ENCODE data around the gene FBXL7. TPM values are rescaled to one million over a fixed set of nuclear protein-coding genes. Genes with fewer than 3 reads are reported as not detected.

Gene FBXL7
- total RNA-seq, 2 experiments from 2014 or later: not detected

DNA sequence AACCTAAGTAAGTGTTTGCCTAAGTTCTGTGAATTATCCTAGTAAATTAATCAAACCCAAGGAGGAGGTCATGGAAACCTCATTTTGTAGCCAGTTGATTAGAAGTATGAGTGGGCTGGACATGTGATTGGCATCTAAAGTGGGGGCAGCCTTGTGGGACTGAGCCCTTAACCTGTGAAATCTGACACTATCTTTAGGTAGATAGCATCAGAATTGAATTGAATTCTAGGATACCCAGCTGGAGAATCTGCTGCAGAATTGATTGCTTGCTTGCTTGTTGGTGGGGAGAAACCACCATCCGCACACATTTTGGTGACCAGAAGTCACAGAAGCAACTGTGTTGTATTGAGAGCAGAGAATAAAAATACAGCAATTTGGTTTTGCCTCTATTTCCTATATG is 97.0 kb downstream of the FBXL7 start:
- Mint-ChIP-seq H3K9me3 (no peaks in the 10 kb centered on the region), H3K27ac (no peak overlapping the region), H3K36me3 (no peaks in the 10 kb centered on the region), H3K4me1 (no peaks in the 10 kb centered on the region), H3K27me3 (no peaks in the 10 kb centered on the region), H3K4me3 (no peak overlapping the region)
- DNase-seq: no peak

DNA sequence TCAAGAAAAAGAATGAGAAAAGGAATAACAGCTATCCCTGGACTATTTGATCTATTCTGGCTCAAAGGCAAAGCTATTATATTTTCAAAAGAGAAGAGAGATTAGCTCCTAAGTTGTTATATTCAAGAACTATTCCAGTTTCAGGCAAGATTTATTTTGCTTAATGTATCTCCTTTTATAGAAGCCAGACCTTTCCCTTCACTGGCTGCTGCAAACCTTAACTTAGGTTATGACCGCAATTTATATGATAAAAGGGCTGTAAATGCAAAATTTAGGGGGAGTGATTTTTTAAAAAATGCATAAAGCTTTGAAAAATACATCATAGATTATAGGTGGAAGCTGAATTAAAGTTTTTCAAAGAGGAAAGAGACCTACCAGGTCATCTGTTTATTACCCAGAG is 97.8 kb downstream of the FBXL7 start:
- H3K4me3 Mint-ChIP-seq: no peak overlapping the region
- no peaks in the 10 kb centered on the region for H3K4me1 Mint-ChIP-seq
- no peaks in the 10 kb centered on the region for H3K27me3 Mint-ChIP-seq
- H3K36me3 Mint-ChIP-seq: no peaks in the 10 kb centered on the region
- no peak overlapping the region for H3K27ac Mint-ChIP-seq
- no peak for DNase-seq
- no peaks in the 10 kb centered on the region for H3K9me3 Mint-ChIP-seq

DNA sequence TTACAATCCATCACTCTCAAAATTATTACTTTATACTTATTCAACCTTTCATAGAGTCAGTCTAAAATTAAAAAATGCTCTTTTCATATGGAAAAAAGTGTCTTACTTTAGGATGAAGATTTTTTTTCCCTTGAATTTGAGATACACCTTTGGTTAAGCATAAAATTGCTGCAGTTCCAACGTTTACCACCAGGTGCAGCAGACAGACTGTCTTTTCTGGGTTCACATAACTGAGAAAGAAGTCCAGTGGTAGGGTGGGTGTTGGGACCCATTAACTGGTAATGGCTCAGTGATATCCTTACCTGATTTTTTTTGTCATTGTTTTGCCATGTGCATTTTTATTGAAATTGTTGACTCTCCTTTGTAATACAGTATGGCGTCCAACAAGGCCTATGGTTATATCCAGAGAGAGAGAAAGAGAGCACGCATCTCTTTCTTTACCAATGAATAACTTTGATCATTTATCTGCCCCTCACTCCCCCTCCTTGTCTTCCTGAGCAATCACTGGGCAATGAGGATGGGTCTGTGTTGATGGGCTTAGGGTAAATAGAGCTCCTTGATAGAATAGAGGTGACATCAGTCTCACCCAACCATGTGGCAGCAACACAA is 98.4 kb downstream of the FBXL7 start:
- Mint-ChIP-seq H3K36me3 (no peaks in the 10 kb centered on the region), H3K4me1 (no peaks in the 10 kb centered on the region), H3K27ac (no peak overlapping the region), H3K9me3 (no peaks in the 10 kb centered on the region), H3K4me3 (no peak overlapping the region), H3K27me3 (no peaks in the 10 kb centered on the region)
- DNase-seq: no peak

DNA sequence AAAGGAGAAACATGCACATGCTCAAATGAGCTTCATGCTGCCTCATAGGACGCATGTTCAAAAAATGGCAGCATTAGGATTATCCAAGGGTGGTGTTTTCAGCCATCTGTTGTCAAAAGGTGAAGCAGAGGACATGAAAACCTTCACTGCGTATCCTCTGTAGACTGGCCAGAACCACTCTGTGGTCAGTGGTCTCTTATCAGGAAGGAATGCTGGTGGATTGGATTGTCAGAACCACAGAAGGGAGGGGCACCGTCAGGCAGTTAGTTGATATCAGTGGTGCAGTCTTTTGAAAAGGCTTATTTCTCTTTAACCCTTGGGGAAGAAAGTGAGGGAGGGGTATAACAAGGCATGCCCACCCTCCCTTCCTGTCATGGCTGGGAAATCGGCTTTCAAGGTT is 100.1 kb downstream of the FBXL7 start:
- H3K4me1 Mint-ChIP-seq: no peaks in the 10 kb centered on the region
- no peaks in the 10 kb centered on the region for H3K9me3 Mint-ChIP-seq
- H3K27me3 Mint-ChIP-seq: no peaks in the 10 kb centered on the region
- no peak overlapping the region for H3K27ac Mint-ChIP-seq
- no peak overlapping the region for H3K4me3 Mint-ChIP-seq
- no peaks in the 10 kb centered on the region for H3K36me3 Mint-ChIP-seq
- no peak for DNase-seq

DNA sequence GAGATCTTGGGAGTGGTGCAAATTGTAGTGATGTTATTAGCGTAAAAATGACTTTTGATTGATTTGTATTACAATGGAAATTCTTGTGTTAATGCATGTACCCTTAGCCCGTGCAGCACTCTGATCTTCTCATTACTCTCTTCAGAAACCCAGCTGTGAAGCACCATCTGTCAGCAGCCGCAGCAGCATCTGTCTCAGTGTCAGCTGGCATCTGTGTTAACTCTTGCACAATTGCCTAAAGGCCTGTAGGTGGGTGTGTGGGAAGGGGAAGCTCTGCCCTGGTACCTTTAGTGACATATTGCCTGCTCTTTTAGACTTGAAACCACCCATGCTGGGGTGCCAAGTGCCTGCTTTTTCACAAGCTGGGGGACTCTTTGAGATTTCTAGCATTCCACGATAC is 101.3 kb downstream of the FBXL7 start:
- DNase-seq: no peak
- Mint-ChIP-seq H3K9me3 (no peaks in the 10 kb centered on the region), H3K27ac (no peak overlapping the region), H3K27me3 (no peaks in the 10 kb centered on the region), H3K4me1 (no peaks in the 10 kb centered on the region), H3K4me3 (no peak overlapping the region), H3K36me3 (no peaks in the 10 kb centered on the region)

DNA sequence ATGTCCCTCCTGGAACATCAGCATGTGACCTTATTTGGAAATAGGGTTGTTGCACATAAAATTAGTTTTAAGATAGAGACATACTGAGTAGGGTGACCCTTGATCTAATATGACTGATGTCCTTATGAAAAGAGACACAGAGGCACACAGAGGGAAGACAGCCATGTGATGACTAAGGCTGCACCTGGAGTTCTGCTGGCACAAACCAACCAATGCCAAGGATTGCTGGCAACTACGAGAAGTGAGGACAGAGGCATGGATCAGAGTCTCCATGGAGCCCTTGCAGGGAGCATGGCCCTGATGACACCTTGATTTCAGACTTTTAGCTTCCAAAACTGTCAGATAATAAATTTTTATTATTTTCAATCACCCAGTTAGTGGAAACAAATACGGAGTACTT is 101.9 kb downstream of the FBXL7 start:
- DNase-seq: no peak
- Mint-ChIP-seq H3K27ac (no peak overlapping the region), H3K4me3 (no peak overlapping the region), H3K4me1 (no peaks in the 10 kb centered on the region), H3K27me3 (no peaks in the 10 kb centered on the region), H3K9me3 (no peaks in the 10 kb centered on the region), H3K36me3 (no peaks in the 10 kb centered on the region)

DNA sequence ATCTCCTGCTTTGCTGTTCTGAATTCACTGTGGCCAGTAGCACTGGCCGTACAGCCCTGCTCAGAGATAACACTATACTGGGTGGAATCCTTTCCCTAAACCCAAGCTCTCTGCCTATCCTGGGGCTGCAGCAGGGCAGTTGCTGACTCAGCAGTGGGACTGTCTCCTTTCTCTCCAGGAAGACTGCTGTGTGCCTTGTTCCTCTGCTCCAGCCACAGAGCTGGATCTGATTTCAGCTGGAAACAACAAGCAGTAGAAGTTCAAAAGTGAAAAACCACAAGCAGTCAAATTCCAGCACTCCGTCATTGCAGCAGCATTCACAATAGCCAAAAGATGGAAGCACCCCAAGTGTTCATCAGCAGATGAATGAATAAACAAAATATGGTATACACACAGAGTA is 105.0 kb downstream of the FBXL7 start:
- no peak for DNase-seq
- Mint-ChIP-seq H3K27me3 (no peaks in the 10 kb centered on the region), H3K4me1 (no peaks in the 10 kb centered on the region), H3K36me3 (no peaks in the 10 kb centered on the region), H3K9me3 (no peaks in the 10 kb centered on the region), H3K27ac (no peak overlapping the region), H3K4me3 (no peak overlapping the region)

DNA sequence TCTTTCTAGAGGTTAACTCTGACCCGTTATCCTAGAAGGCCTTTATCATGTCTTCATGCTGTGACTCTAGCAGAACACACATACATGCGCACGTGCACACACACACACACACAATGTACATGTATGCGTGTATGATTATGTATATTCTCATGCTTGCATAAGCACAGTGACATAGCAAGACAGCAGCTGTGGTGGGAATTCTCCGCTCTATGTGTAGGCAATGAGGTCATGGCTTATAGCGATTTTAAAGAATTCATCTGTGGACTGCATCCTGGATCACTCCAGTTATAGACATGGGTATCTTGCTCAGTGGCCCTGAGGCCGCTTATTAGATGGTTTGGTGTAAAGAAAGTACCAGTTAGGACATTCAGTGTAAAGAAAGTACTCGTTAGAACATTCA is 106.2 kb downstream of the FBXL7 start:
- Mint-ChIP-seq H3K4me3 (no peak overlapping the region), H3K4me1 (no peaks in the 10 kb centered on the region), H3K27ac (no peak overlapping the region), H3K27me3 (no peaks in the 10 kb centered on the region), H3K9me3 (no peaks in the 10 kb centered on the region), H3K36me3 (no peaks in the 10 kb centered on the region)
- no peak for DNase-seq

DNA sequence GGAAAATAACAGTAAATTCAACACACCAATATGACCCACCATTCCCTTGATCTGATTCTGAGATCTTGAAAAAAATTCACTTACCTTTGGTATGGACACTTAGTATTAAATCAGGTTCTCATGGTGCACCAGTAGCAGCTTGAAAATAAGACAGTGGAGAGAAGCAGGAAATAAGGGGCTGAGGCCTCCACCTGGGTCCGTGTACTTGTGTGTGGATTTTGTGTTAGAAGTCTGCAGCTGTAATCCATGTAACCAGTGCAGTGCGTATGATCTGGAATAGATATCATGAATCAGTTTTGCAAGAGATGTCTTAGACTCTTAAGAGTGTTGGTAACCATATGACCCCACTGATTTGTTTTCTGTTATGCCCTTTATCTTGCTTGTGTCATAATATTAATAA is 107.1 kb downstream of the FBXL7 start:
- no peaks in the 10 kb centered on the region for H3K9me3 Mint-ChIP-seq
- no peaks in the 10 kb centered on the region for H3K4me1 Mint-ChIP-seq
- no peak overlapping the region for H3K27ac Mint-ChIP-seq
- H3K4me3 Mint-ChIP-seq: no peak overlapping the region
- H3K27me3 Mint-ChIP-seq: no peaks in the 10 kb centered on the region
- no peaks in the 10 kb centered on the region for H3K36me3 Mint-ChIP-seq
- DNase-seq: no peak

DNA sequence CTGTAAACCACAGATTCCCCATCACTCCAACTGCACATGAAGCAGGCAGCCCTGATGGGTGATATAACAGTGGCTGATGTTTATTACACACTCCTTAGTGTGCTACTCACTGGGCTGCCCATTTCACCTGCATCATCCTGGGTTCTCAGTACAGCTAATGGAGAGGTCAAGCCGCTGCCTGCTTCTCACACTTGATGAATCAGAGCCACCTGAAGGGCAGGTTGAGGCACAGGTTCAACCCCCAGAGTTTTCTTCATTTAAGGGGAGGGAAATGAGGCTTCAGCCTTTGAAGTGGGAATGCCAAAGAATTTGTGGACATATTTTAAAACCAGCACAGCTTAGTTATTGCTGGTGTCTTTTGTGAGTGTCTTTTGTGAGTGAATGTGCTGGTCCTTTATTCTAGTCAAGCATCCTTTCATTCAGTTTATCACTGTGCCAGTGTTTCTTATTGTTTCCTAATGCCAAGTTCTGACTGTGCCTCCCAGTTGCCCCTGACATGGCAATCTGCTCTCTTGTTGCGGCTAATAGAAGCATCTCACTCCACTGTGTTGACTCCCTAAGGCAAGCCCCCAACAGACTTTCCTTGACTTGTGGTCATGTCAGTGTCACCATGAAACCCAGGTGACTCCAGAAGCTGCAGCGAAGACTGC is 109.2 kb downstream of the FBXL7 start:
- Mint-ChIP-seq H3K9me3 (no peaks in the 10 kb centered on the region), H3K4me3 (no peak overlapping the region), H3K27ac (no peak overlapping the region), H3K36me3 (no peaks in the 10 kb centered on the region), H3K4me1 (no peaks in the 10 kb centered on the region), H3K27me3 (no peaks in the 10 kb centered on the region)
- no peak for DNase-seq

DNA sequence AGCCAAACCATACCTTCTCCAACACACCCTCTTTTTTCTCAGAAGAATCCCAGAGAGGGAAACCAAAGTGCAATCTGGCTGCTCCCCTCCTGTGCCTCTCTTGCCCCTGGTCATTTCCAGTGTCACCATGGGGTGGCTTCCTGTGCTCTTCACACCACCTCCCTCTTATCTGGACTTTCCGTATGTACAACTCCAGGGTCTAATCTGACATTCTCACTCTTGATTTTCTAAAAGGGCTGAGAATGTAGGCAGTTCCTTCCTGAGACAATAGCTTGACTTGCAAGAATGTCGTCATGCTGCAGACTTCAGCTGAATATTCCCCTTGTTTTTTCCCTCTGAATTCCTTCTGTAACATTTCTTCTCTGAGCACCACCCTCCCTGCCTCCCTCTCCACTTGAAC is 110.2 kb downstream of the FBXL7 start:
- no peaks in the 10 kb centered on the region for H3K4me1 Mint-ChIP-seq

DNA sequence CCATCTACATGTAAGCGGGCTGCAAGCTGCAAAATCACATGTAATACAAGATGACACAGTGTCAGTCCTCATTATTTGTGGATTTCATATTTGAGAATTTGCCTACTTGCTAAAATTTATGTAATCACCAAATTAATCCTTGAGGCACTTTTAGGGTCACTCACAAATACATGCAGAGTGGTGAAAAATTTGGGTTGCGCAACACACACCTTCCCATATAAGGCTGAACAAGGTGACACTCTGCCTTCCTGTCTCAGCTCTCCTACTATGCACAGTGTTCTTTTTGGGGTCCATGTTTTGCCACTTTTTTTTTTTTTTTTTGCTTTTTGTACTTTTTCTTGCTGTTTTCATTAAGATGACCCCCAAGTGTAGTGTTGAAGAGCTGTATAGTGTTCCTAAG is 111.0 kb downstream of the FBXL7 start:
- no peaks in the 10 kb centered on the region for H3K36me3 Mint-ChIP-seq
- H3K9me3 Mint-ChIP-seq: peaks cover under 1% of the 10 kb centered on the region
- H3K4me3 Mint-ChIP-seq: no peak overlapping the region
- DNase-seq: no peak
- H3K4me1 Mint-ChIP-seq: no peaks in the 10 kb centered on the region
- no peaks in the 10 kb centered on the region for H3K27me3 Mint-ChIP-seq
- no peak overlapping the region for H3K27ac Mint-ChIP-seq

More for the DNA sequence above, 110.2 kb downstream of the FBXL7 start:
- Mint-ChIP-seq H3K4me3 (no peak overlapping the region), H3K27me3 (no peaks in the 10 kb centered on the region), H3K36me3 (no peaks in the 10 kb centered on the region), H3K27ac (no peak overlapping the region), H3K9me3 (no peaks in the 10 kb centered on the region)
- DNase-seq: no peak

DNA sequence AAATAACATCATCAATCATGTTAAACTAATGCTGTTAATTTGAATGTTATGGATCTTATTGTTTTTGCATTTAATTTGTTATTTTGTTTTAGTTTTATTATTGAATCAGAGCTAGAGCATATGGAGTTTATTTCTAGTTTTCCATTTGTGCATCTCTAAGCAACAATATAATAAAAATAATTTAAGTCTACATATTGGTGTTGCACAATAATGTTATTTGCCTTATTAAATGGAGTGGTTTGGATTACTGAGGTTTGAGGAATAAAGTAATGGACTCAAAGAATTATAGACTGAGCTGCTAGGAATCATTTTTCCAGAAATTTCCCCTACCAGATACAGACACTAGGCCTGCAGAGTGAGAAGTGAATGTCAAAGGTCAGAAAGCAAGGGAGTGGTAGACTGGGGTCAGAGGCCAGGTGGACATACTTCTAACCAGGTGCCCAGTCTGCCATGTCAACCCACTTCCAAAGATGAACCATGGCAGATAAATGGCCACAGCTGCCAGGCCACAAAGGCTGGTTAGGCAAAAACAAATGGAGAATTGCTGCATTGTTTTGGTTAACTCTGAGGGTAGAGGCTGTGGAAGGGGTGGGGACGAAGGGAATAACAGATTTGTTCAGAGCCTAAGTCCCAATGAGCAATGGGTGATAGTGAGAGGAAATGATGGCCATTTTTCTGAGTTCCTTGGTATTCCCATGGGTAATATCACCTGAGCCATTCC is 113.1 kb downstream of the FBXL7 start:
- no peak for DNase-seq
- H3K9me3 Mint-ChIP-seq: peaks cover 2% of the 10 kb centered on the region
- no peaks in the 10 kb centered on the region for H3K4me1 Mint-ChIP-seq
- no peaks in the 10 kb centered on the region for H3K27me3 Mint-ChIP-seq
- H3K36me3 Mint-ChIP-seq: no peaks in the 10 kb centered on the region
- no peak overlapping the region for H3K27ac Mint-ChIP-seq
- no peak overlapping the region for H3K4me3 Mint-ChIP-seq

DNA sequence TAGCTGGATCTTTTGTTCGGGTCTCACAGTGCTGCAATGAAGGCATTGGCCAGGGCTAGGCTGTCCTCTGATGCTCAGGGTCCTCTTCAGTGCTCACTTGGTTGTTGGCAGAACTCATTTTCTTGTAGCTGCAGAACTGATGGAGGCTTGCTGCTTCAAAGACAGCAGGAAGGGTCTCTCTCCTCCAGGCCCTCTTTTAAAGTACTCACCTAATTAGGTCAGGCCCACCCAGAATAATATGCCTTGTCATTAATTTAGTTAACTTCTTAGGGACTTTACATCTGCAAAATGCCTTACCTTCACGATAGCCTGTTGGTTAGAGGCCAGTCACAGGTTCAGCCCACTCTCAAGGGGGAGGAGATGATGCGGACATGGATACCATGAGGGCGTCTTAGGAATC is 114.7 kb downstream of the FBXL7 start:
- Mint-ChIP-seq H3K27ac (no peak overlapping the region), H3K27me3 (no peaks in the 10 kb centered on the region), H3K4me3 (no peak overlapping the region), H3K9me3 (peaks cover 2% of the 10 kb centered on the region), H3K36me3 (no peaks in the 10 kb centered on the region), H3K4me1 (no peaks in the 10 kb centered on the region)
- DNase-seq: no peak

DNA sequence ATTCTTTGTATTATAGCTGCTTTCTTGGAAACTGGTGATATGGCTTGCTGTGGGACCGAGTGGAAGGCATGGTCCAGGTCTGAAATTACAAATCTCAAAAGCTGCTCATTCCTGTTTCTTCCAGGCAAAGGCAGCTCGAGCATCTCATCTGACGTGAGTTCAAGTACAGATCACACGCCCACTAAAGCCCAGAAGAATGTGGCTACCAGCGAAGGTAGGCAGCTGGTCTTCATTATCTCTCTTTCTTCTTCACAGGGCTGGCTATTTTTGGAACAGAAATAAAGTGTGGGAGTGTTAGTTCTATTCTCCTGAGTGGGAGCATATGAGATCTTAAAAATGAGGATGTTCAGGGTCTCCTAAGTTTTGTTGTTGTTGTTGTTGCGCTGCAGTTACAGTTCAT is 115.9 kb downstream of the FBXL7 start:
- no peak for DNase-seq
- Mint-ChIP-seq H3K27me3 (no peaks in the 10 kb centered on the region), H3K4me3 (no peak overlapping the region), H3K9me3 (peaks cover 2% of the 10 kb centered on the region), H3K4me1 (no peaks in the 10 kb centered on the region), H3K27ac (no peak overlapping the region), H3K36me3 (no peaks in the 10 kb centered on the region)

DNA sequence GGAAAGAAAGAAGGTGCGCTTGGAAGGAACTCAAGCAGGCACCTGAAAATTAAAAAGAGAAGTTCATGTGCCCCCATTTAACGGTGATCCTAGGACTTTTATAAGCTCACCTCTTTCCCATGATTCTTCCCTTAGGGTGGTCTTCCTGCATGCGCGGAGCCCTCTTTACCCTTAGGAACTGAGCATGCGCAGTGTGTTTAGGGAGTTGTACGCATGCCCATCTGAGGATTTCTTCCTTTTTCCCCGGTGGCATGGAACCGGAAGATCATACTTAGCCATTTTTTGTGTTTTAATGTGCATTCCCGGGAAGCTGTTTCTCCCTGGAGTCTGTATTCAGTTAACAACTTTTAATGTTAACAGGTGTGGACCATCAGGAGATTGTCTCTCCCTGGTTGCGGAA is 119.0 kb downstream of the FBXL7 start:
- no peaks in the 10 kb centered on the region for H3K4me1 Mint-ChIP-seq
- no peaks in the 10 kb centered on the region for H3K36me3 Mint-ChIP-seq
- H3K27me3 Mint-ChIP-seq: no peaks in the 10 kb centered on the region
- peaks cover 2% of the 10 kb centered on the region for H3K9me3 Mint-ChIP-seq
- DNase-seq: no peak
- H3K27ac Mint-ChIP-seq: no peak overlapping the region
- no peak overlapping the region for H3K4me3 Mint-ChIP-seq
